A549 (cell line): Measurements from ENCODE around the gene SUSD5. TPM values are rescaled to one million over a fixed set of nuclear protein-coding genes. Genes with fewer than 3 reads are reported as not detected.

Experiments used
- ATAC-seq, 2 experiments: fragments of 200-7000 bp in 1 of 2; fragments of >200 bp in 1 of 2; cut with Nextera tagmentation in 1 of 2; cut with Tn5 transposase in 1 of 2; 3 replicates each; pipeline versions ENCODE4 v1.8.0 to v1.9.1; 2018 to 2020; ENCODE audit warnings: mild to moderate bottlenecking in 1 of 2, moderate library complexity in 1 of 2
- CTCF ChIA-PET: fragments of 300-600 bp; sonication (Branson Sonifier 250); formaldehyde crosslinking; extraction: SDS; loops from one replicate; lab custom pipeline; 2021; ENCODE audit warnings: antibody characterized with exemption, inconsistent platforms; lab: Yijun Ruan, JAX
- POLR2A ChIA-PET: fragments of 350-600 bp; formaldehyde crosslinking; extraction: SDS; loops from one replicate; lab custom pipeline; 2021; ENCODE audit warnings: antibody characterized with exemption, inconsistent platforms; lab: Yijun Ruan, JAX
- DNase-seq, 2 experiments: peaks; one replicate each; pipeline versions ENCODE4 v3.0.0 to v3.0.0-alpha.2; 2011 to 2016; ENCODE audit warnings: low read depth in 1 of 2, low spot score in 1 of 2
- FAIRE-seq: peaks from 2 replicates; lab custom pipeline; 2011; peaks lifted over from hg19 to GRCh38; lab: Jason Lieb, UNC
- H3K27ac ChIP-seq, 2 experiments: fragments of >200 bp; sonication (Bioruptor Twin); formaldehyde crosslinking; 3 replicates each; pipeline ENCODE4 v1.5.1; 2016 to 2017
- H3K4me1 ChIP-seq: fragments of >200 bp; sonication (Bioruptor Twin); formaldehyde crosslinking; 3 replicates; pipeline ENCODE4 v1.6.1; 2016
- H3K4me2 ChIP-seq: fragments of >200 bp; sonication (Bioruptor Twin); formaldehyde crosslinking; 3 replicates; pipeline ENCODE4 v1.6.1; 2016
- H3K4me3 ChIP-seq: fragments of >200 bp; sonication (Bioruptor Twin); formaldehyde crosslinking; 3 replicates; pipeline ENCODE4 v1.5.1; 2016
- H3K9me3 ChIP-seq: fragments of >200 bp; sonication (Bioruptor Twin); formaldehyde crosslinking; 3 replicates; pipeline ENCODE4 v1.6.1; 2016
- CBX8 ChIP-seq: fragments of 200-600 bp; sonication (generic); IDR thresholded peaks from 2 replicates; pipeline ENCODE4 v1.6.1; 2016
- CEBPB ChIP-seq, 2 experiments: fragments of >200 bp in 1 of 2; sonication (Bioruptor Twin) in 1 of 2; formaldehyde crosslinking in 1 of 2; IDR thresholded peaks; 2 replicates each; pipeline ENCODE4 v1.6.1; 2012 to 2016
- EHMT2 ChIP-seq: fragments of 200-600 bp; sonication (generic); IDR thresholded peaks from 2 replicates; pipeline ENCODE4 v1.6.1; 2016; ENCODE audit warnings: antibody characterized with exemption, low read depth, mild to moderate bottlenecking, moderate library complexity
- ESRRA ChIP-seq: fragments of 150-350 bp; IDR thresholded peaks from 2 replicates; pipeline ENCODE4 v1.6.1; 2014; ENCODE audit warnings: mild to moderate bottlenecking, low read length, borderline replicate concordance
- HDAC2 ChIP-seq: fragments of 200-600 bp; sonication (generic); IDR thresholded peaks from 2 replicates; pipeline ENCODE4 v1.6.1; 2016
- HOXB13 ChIP-seq: fragments of 250-450 bp; sonication (Bioruptor Pico); IDR thresholded peaks from 2 replicates; pipeline ENCODE4 v1.5.0; 2020; ENCODE audit warnings: low read depth, mild to moderate bottlenecking, moderate library complexity
- KDM1A ChIP-seq: fragments of 200-600 bp; sonication (generic); IDR thresholded peaks from 2 replicates; pipeline ENCODE4 v1.6.1; 2016; ENCODE audit warnings: low read depth, mild to moderate bottlenecking
- MYC ChIP-seq: IDR thresholded peaks from 2 replicates; pipeline ENCODE4 v1.6.1; 2012; ENCODE audit warnings: mild to moderate bottlenecking, inconsistent platforms, low read length, improper control_type of control experiment, borderline replicate concordance
- NR3C1 ChIP-seq: fragments of >200 bp; sonication (Bioruptor Twin); formaldehyde crosslinking; IDR thresholded peaks from 3 replicates; pipeline ENCODE4 v1.6.1; 2017
- POLR2A ChIP-seq: IDR thresholded peaks from 2 replicates; pipeline ENCODE4 v1.6.1; 2012; ENCODE audit warnings: mild to moderate bottlenecking, low read length
- POLR2AphosphoS2 ChIP-seq: conservative IDR thresholded peaks from 2 replicates; pipeline ENCODE4 v1.6.1; 2012; ENCODE audit warnings: low read length, improper control_type of control experiment, inconsistent platforms
- RARB ChIP-seq: fragments of 250-450 bp; sonication (Bioruptor Pico); IDR thresholded peaks from 2 replicates; pipeline ENCODE4 v1.8.0; 2021; ENCODE audit warnings: mild to moderate bottlenecking, moderate library complexity
- SMC3 ChIP-seq: fragments of >200 bp; sonication (Bioruptor Twin); formaldehyde crosslinking; IDR thresholded peaks from 3 replicates; pipeline ENCODE4 v1.6.1; 2018; ENCODE audit warnings: inconsistent platforms
- WGBS: methylation state at CpG from one replicate; pipeline ENCODE4 v1.1.6; 2017; ENCODE audit errors: missing lambda C conversion rate; 5-methylcytosine and 5-hydroxymethylcytosine counted together
- polyA plus RNA-seq, 4 experiments: library from polyadenylated mRNA; depleted of rRNA in 3 of 4; stranded (reverse); fragments of >200 nt; fragmentation: RNase III in 1 of 4; extraction: RNeasy Plus Mini Kit Qiagen cat#74134 plus additional on column Dnase treatment in 1 of 4; gene quantifications; 2 replicates in 3 of 4; 3 replicates in 1 of 4; pipeline ENCODE4 v1.2.3, GENCODE V29; 2011 to 2017
- TF ChIP-seq, protein P1 (sequence below): fragments of 200-600 bp; sonication (generic); IDR thresholded peaks from 2 replicates; pipeline ENCODE4 v1.6.1; 2016; ENCODE audit warnings: antibody characterized with exemption, mild to moderate bottlenecking, moderate library complexity
- TF ChIP-seq, protein P2 (sequence below): fragments of 250-450 bp; sonication (Bioruptor Pico); IDR thresholded peaks from 2 replicates; pipeline ENCODE4 v1.5.0; 2020; ENCODE audit warnings: low read depth, mild to moderate bottlenecking, moderate library complexity
- TF ChIP-seq, protein P3 (sequence below): fragments of >200 bp; sonication (Bioruptor Twin); formaldehyde crosslinking; IDR thresholded peaks from 3 replicates; pipeline ENCODE4 v1.5.1; 2016
- TF ChIP-seq, protein P4 (sequence below): fragments of >200 bp; sonication (Bioruptor Twin); formaldehyde crosslinking; IDR thresholded peaks from 3 replicates; pipeline ENCODE4 v1.6.1; 2016
- TF ChIP-seq, protein P5 (sequence below): fragments of >200 bp; sonication (Bioruptor Twin); formaldehyde crosslinking; IDR thresholded peaks from 2 replicates; pipeline ENCODE4 v1.6.1; 2016

SUSD5 gene
- polyA plus RNA-seq, 2 of the 4 experiments (the other 2 are of a cell fraction), result 0.63 to 1.7 TPM

DNA sequence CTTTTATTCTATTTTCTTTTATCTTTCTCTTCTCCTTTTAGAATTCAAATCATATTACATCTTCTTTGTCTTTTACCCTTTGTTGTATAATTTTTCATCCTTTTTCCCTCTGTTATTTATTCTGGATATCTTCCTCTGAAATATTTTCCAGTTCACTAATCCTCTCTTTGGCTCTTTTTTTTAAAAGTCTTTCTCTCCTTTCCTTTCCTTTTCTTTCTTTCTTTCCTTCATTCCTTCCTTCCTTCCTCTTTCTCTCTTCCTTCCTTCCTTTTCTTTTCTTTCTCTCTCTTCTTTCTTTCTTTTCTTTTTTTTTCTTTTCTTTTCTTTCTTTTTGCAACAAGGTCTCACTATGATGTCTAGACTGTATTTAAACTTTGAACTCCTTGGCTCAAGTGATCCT, 9.3 kb downstream of the SUSD5 start:
- H3K4me2 ChIP-seq, result no peak overlapping the region
- peaks cover 23% of the 10 kb centered on the region for H3K9me3 ChIP-seq
- H3K4me3 ChIP-seq, result no peak overlapping the region
- H3K4me1 ChIP-seq, result peaks cover 12% of the 10 kb centered on the region
- TF ChIP-seq, protein P1, sequence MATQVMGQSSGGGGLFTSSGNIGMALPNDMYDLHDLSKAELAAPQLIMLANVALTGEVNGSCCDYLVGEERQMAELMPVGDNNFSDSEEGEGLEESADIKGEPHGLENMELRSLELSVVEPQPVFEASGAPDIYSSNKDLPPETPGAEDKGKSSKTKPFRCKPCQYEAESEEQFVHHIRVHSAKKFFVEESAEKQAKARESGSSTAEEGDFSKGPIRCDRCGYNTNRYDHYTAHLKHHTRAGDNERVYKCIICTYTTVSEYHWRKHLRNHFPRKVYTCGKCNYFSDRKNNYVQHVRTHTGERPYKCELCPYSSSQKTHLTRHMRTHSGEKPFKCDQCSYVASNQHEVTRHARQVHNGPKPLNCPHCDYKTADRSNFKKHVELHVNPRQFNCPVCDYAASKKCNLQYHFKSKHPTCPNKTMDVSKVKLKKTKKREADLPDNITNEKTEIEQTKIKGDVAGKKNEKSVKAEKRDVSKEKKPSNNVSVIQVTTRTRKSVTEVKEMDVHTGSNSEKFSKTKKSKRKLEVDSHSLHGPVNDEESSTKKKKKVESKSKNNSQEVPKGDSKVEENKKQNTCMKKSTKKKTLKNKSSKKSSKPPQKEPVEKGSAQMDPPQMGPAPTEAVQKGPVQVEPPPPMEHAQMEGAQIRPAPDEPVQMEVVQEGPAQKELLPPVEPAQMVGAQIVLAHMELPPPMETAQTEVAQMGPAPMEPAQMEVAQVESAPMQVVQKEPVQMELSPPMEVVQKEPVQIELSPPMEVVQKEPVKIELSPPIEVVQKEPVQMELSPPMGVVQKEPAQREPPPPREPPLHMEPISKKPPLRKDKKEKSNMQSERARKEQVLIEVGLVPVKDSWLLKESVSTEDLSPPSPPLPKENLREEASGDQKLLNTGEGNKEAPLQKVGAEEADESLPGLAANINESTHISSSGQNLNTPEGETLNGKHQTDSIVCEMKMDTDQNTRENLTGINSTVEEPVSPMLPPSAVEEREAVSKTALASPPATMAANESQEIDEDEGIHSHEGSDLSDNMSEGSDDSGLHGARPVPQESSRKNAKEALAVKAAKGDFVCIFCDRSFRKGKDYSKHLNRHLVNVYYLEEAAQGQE, result no peak
- TF ChIP-seq POLR2A, result no peak
- TF ChIP-seq, protein P2, sequence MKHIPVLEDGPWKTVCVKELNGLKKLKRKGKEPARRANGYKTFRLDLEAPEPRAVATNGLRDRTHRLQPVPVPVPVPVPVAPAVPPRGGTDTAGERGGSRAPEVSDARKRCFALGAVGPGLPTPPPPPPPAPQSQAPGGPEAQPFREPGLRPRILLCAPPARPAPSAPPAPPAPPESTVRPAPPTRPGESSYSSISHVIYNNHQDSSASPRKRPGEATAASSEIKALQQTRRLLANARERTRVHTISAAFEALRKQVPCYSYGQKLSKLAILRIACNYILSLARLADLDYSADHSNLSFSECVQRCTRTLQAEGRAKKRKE, result no peak
- peak; percentile 77; the same call in 1 of the 2 replicates for TF ChIP-seq KDM1A
- TF ChIP-seq SMC3, result no peak
- no peak for TF ChIP-seq HOXB13 (CRISPR knock-in tag)
- TF ChIP-seq MYC, result no peak
- peak; percentile 60; the same call in 1 of the 2 replicates for TF ChIP-seq HDAC2
- no peak for TF ChIP-seq NR3C1
- TF ChIP-seq, protein P3, sequence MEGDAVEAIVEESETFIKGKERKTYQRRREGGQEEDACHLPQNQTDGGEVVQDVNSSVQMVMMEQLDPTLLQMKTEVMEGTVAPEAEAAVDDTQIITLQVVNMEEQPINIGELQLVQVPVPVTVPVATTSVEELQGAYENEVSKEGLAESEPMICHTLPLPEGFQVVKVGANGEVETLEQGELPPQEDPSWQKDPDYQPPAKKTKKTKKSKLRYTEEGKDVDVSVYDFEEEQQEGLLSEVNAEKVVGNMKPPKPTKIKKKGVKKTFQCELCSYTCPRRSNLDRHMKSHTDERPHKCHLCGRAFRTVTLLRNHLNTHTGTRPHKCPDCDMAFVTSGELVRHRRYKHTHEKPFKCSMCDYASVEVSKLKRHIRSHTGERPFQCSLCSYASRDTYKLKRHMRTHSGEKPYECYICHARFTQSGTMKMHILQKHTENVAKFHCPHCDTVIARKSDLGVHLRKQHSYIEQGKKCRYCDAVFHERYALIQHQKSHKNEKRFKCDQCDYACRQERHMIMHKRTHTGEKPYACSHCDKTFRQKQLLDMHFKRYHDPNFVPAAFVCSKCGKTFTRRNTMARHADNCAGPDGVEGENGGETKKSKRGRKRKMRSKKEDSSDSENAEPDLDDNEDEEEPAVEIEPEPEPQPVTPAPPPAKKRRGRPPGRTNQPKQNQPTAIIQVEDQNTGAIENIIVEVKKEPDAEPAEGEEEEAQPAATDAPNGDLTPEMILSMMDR, result no peak
- TF ChIP-seq, protein P4, sequence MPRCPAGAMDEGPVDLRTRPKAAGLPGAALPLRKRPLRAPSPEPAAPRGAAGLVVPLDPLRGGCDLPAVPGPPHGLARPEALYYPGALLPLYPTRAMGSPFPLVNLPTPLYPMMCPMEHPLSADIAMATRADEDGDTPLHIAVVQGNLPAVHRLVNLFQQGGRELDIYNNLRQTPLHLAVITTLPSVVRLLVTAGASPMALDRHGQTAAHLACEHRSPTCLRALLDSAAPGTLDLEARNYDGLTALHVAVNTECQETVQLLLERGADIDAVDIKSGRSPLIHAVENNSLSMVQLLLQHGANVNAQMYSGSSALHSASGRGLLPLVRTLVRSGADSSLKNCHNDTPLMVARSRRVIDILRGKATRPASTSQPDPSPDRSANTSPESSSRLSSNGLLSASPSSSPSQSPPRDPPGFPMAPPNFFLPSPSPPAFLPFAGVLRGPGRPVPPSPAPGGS, result no peak
- no peak for TF ChIP-seq RARB
- TF ChIP-seq, protein P5, sequence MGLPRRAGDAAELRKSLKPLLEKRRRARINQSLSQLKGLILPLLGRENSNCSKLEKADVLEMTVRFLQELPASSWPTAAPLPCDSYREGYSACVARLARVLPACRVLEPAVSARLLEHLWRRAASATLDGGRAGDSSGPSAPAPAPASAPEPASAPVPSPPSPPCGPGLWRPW, result no peak
- no peak overlapping the region for H3K27ac ChIP-seq
- ATAC-seq, result no peak
- DNase-seq, result no peak
- ChIA-PET CTCF (interaction anchor here (1.0 kb wide), 1 partner anchor 78 kb away, joined by 3 read pairs; no protein-coding TSS in a partner anchor), POLR2A (no interaction called here)
- FAIRE-seq, result no peak

DNA sequence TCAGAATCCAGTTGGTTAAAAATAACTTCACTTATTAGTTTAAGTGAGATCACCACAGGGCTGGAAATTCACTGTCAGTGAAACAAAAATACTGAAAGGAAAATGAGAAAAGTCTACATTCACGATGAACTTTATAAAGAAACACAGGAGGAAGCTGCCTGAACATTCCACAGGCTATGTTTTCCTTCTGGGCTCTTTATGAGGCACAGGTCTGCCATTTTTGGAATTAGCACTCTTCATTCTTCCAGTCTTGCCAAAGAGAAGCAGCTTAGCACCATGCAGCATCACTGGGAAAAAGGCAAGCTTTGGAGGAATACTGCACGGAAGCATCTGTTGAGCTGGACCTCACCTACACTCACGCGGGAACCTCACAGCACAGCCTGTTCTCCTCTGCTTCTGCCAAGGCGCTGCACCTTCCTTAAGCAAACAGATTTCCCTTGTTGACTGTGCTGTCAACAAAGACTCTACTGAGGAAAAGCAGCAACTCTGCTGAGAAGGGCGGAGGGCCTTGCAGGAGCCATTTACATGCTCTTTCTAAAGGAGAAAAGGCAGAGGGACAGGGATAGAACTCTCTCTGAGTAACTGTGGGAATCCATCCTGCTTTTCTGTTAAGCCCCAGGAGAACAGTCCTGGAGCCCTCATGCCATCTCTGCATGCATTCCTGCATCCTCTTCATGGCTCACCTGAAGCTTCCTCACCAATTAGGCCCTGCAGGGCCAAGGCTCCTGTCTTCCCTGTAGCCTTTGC, 15.7 kb downstream of the SUSD5 start:
- Histone ChIP-seq H3K4me2 (no peak overlapping the region), H3K9me3 (no peaks in the 10 kb centered on the region), H3K27ac (no peak overlapping the region), H3K4me1 (no peaks in the 10 kb centered on the region), H3K4me3 (no peak overlapping the region)
- DNase-seq, result no peak
- peak in 1 of 2 experiments; percentile 28; a peak in 2 of 6 replicates for ATAC-seq
- 66% methylated on average over 6 of the region's 6 CpGs for WGBS
- CTCF ChIA-PET, result interaction anchor here (1.0 kb wide), 1 partner anchor 9 kb away, joined by 3 read pairs; no protein-coding TSS in a partner anchor
- POLR2A ChIA-PET, result no interaction called here
- TF ChIP-seq RARB, result no peak
- no peak for TF ChIP-seq HDAC2
- no peak for TF ChIP-seq POLR2AphosphoS2
- TF ChIP-seq CBX8, result no peak
- TF ChIP-seq EHMT2, result no peak
- no peak for TF ChIP-seq ESRRA
- TF ChIP-seq CEBPB (IDR thresholded peaks at IDR 0.05), result no peak
- FAIRE-seq, result no peak
